PC-9 (cell line): ENCODE data around the gene ELMO1. TPM values are rescaled to one million over a fixed set of nuclear protein-coding genes. Genes with fewer than 3 reads are reported as not detected.

Experiments used
- BruUV-seq: library from RNA; stranded (reverse); fragments of 400-500 nt; replicated peaks from 2 replicates; lab custom pipeline; 2021; lab: Mats Ljungman, UMichigan
- CTCF ChIA-PET: fragments of 300-600 bp; sonication (Branson Sonifier 250); formaldehyde crosslinking; loops from one replicate; lab custom pipeline; 2022; ENCODE audit warnings: antibody characterized with exemption; lab: Charles Lee
- POLR2A ChIA-PET: fragments of 300-600 bp; sonication (Branson Sonifier 250); formaldehyde crosslinking; loops from one replicate; lab custom pipeline; 2022; ENCODE audit warnings: antibody characterized with exemption; ENCODE audit not compliant: unreplicated experiment; lab: Charles Lee
- DNase-seq, 2 experiments: peaks; one replicate each; pipeline versions ENCODE4 v3.0.0 to v3.0.0-alpha.2; 2015 to 2022; ENCODE audit warnings: mixed read lengths in 1 of 2
- H2AFZ ChIP-seq: fragments of 200-600 bp; sonication (generic); 2 replicates; pipeline ENCODE4 v1.8.1; 2017; ENCODE audit warnings: antibody characterized with exemption
- H3F3A ChIP-seq: fragments of 200-600 bp; sonication (generic); 2 replicates; pipeline ENCODE4 v1.8.1; 2017; ENCODE audit warnings: antibody characterized with exemption, mild to moderate bottlenecking, low read depth; ENCODE audit not compliant: insufficient read depth
- H3K27ac ChIP-seq: fragments of 200-600 bp; sonication (generic); 2 replicates; pipeline ENCODE4 v1.6.1; 2016; ENCODE audit warnings: mixed run types
- H3K27me3 ChIP-seq: fragments of 200-600 bp; sonication (generic); 2 replicates; pipeline ENCODE4 v1.6.1; 2016; ENCODE audit warnings: low read depth, mixed run types; ENCODE audit not compliant: insufficient read depth
- H3K36me3 ChIP-seq: fragments of 200-600 bp; sonication (generic); 2 replicates; pipeline ENCODE4 v1.6.1; 2016; ENCODE audit warnings: low read depth, mixed run types
- H3K4me1 ChIP-seq: fragments of 200-600 bp; sonication (generic); replicated peaks from 2 replicates; pipeline ENCODE4 v1.6.1; 2016; ENCODE audit warnings: mixed run types; ENCODE audit not compliant: insufficient read depth
- H3K4me2 ChIP-seq: fragments of 200-600 bp; sonication (generic); 2 replicates; pipeline ENCODE4 v1.6.1; 2017; ENCODE audit warnings: mixed run types
- H3K4me3 ChIP-seq: fragments of 200-600 bp; sonication (generic); 2 replicates; pipeline ENCODE4 v1.6.1; 2016; ENCODE audit warnings: mixed run types
- H3K79me2 ChIP-seq: fragments of 200-600 bp; sonication (generic); 2 replicates; pipeline ENCODE4 v1.6.1; 2017; ENCODE audit warnings: low read depth, mixed run types
- H3K9me2 ChIP-seq: fragments of 200-600 bp; sonication (generic); 2 replicates; pipeline ENCODE4 v1.8.1; 2017; ENCODE audit warnings: mild to moderate bottlenecking; ENCODE audit not compliant: insufficient read depth
- H3K9me3 ChIP-seq: fragments of 200-600 bp; sonication (generic); 2 replicates; pipeline ENCODE4 v1.8.1; 2016; ENCODE audit warnings: low read depth; ENCODE audit not compliant: insufficient read depth
- H4K20me1 ChIP-seq: fragments of 200-600 bp; sonication (generic); 2 replicates; pipeline ENCODE4 v1.8.1; 2017; ENCODE audit not compliant: insufficient read depth
- CTCF ChIP-seq: fragments of 200-600 bp; sonication (generic); conservative IDR thresholded peaks from 2 replicates; pipeline ENCODE4 v1.6.1; 2017; ENCODE audit warnings: mixed run types, antibody characterized with exemption, mild to moderate bottlenecking, moderate library complexity
- EZH2 ChIP-seq: fragments of 200-600 bp; sonication (generic); IDR thresholded peaks from 2 replicates; pipeline ENCODE4 v1.8.0; 2017; ENCODE audit warnings: antibody characterized with exemption, low read depth
- intact Hi-C: fragments of 100-400 bp; cut with micrococcal nuclease; formaldehyde crosslinking; loops from one replicate; pipeline ENCODE4 v1.10.0; 2022; ENCODE audit not compliant: unreplicated experiment
- total RNA-seq: library from RNA; stranded (reverse); gene quantifications from 2 replicates; pipeline ENCODE4 v1.2.3, GENCODE V29; 2021

The ELMO1 gene
- total RNA-seq, 1 experiment from 2014 or later = 4.8 TPM

- Histone ChIP-seq H3K9me3 (no peaks in the 10 kb centered on the region), H3F3A (no peaks in the 10 kb centered on the region), H3K4me1 (no peaks in the 10 kb centered on the region), H3K36me3 (no peaks in the 10 kb centered on the region), H3K4me3 (no peak overlapping the region), H3K27me3 (peaks cover 55% of the 10 kb centered on the region), H4K20me1 (no peaks in the 10 kb centered on the region), H3K79me2 (no peaks in the 10 kb centered on the region), H3K9me2 (no peaks in the 10 kb centered on the region), H2AFZ (no peak overlapping the region), H3K27ac (no peak overlapping the region), H3K4me2 (no peak overlapping the region)
- POLR2A ChIA-PET = no interaction called here
- intact Hi-C loops = no loop called here
- CTCF ChIA-PET = no interaction called here
- DNase-seq = no peak
- BruUV-seq = no TSS peak
- TF ChIP-seq EZH2 (no peak), CTCF (no peak)
These were observed 584.6 kb downstream of the ELMO1 start for GRCh38 chr7:36863901-36864701.

- no TSS peak for BruUV-seq
- Histone ChIP-seq H3F3A (no peaks in the 10 kb centered on the region), H3K9me3 (no peaks in the 10 kb centered on the region; the same call in 1 of the 2 replicates), H3K4me2 (no peak overlapping the region), H3K27me3 (peaks cover 44% of the 10 kb centered on the region), H2AFZ (no peak overlapping the region), H3K9me2 (no peaks in the 10 kb centered on the region), H3K4me3 (no peak overlapping the region), H3K79me2 (no peaks in the 10 kb centered on the region), H4K20me1 (no peaks in the 10 kb centered on the region), H3K36me3 (no peaks in the 10 kb centered on the region), H3K27ac (no peak overlapping the region), H3K4me1 (no peaks in the 10 kb centered on the region)
- ChIA-PET CTCF (no interaction called here), POLR2A (no interaction called here)
- DNase-seq = no peak
- no peak for TF ChIP-seq EZH2
- no peak for TF ChIP-seq CTCF
- intact Hi-C loops = no loop called here
These were observed 585.8 kb downstream of the ELMO1 start for GRCh38 chr7:36862771-36863261.

- Histone ChIP-seq H3F3A (no peaks in the 10 kb centered on the region), H3K27me3 (peaks cover 48% of the 10 kb centered on the region), H3K4me3 (no peak overlapping the region), H3K9me2 (no peaks in the 10 kb centered on the region), H3K36me3 (no peaks in the 10 kb centered on the region), H3K4me2 (no peak overlapping the region), H3K27ac (no peak overlapping the region), H3K4me1 (no peaks in the 10 kb centered on the region), H3K9me3 (no peaks in the 10 kb centered on the region; the same call in 1 of the 2 replicates), H3K79me2 (no peaks in the 10 kb centered on the region), H2AFZ (no peak overlapping the region), H4K20me1 (no peaks in the 10 kb centered on the region)
- no peak for DNase-seq
- CTCF ChIA-PET = no interaction called here
- POLR2A ChIA-PET = no interaction called here
- TF ChIP-seq CTCF (no peak), EZH2 (no peak)
- intact Hi-C loops = no loop called here
- no TSS peak for BruUV-seq
These were observed 587.0 kb downstream of the ELMO1 start for GRCh38 chr7:36861656-36862055.
